NCI-H1694 (cell line): ENCODE results near the gene FAM20C.
"Not testable (repeated sequence)": the region's sequence is repeated elsewhere in the genome, so short reads cannot be mapped to it uniquely, and the experiment has no call there.

Experiments
- DNase-seq: peaks from one replicate; lab custom pipeline; 2025; lab: John Stamatoyannopoulos, UW

FAM20C gene

GRCh38 chr7:242826-243579 is 50.6 kb downstream of the FAM20C start:
- not testable (repeated sequence) for DNase-seq

GRCh38 chr7:243580-243978 is 51.2 kb downstream of the FAM20C start:
- DNase-seq, result not testable (repeated sequence)

- DNase-seq, result no peak
Observed at GRCh38 chr7:244974-245373, 52.6 kb downstream of the FAM20C start.

- DNase-seq, result no peak
Observed at GRCh38 chr7:245574-246295, 53.4 kb downstream of the FAM20C start.

- no peak for DNase-seq
Observed at GRCh38 chr7:246451-246850, 54.1 kb downstream of the FAM20C start.

- no peak for DNase-seq
Observed at GRCh38 chr7:247181-247580, 54.8 kb downstream of the FAM20C start.

- no peak for DNase-seq
Observed at GRCh38 chr7:247636-248035, 55.3 kb downstream of the FAM20C start.

- DNase-seq, result no peak
Observed at GRCh38 chr7:248732-249435, 56.5 kb downstream of the FAM20C start.

- DNase-seq, result no peak
Observed at GRCh38 chr7:249989-250388, 57.6 kb downstream of the FAM20C start.

GRCh38 chr7:250523-250922 is 58.2 kb downstream of the FAM20C start:
- no peak for DNase-seq

GRCh38 chr7:251005-251404 is 58.6 kb downstream of the FAM20C start:
- DNase-seq, result no peak

- DNase-seq, result no peak
Observed at GRCh38 chr7:251446-252175, 59.2 kb downstream of the FAM20C start.

GRCh38 chr7:252216-252965 is 60.0 kb downstream of the FAM20C start:
- DNase-seq, result no peak

- DNase-seq, result no peak
Observed at GRCh38 chr7:252981-253380, 60.6 kb downstream of the FAM20C start.

- no peak for DNase-seq
Observed at GRCh38 chr7:253581-254336, 61.4 kb downstream of the FAM20C start.

- DNase-seq, result no peak
Observed at GRCh38 chr7:254337-255037, 62.1 kb downstream of the FAM20C start.

GRCh38 chr7:255038-255435 is 62.7 kb downstream of the FAM20C start:
- DNase-seq, result no peak

- no peak for DNase-seq
Observed at GRCh38 chr7:255721-256361, 63.5 kb downstream of the FAM20C start.

- DNase-seq, result no peak
Observed at GRCh38 chr7:256461-256940, 64.1 kb downstream of the FAM20C start.
